H9 (cell line): ENCODE measurements around the gene MFN2. TPM values are rescaled to one million over a fixed set of nuclear protein-coding genes. Genes with fewer than 3 reads are reported as not detected.

Source experiments
- DNase-seq: peaks from one replicate; pipeline ENCODE4 v3.0.0-alpha.2; 2017
- H2AFZ ChIP-seq: one replicate; pipeline ENCODE4 v1.6.1; 2013; ENCODE audit warnings: mild to moderate bottlenecking, low read length, control low read depth, moderate library complexity
- H2AK5ac ChIP-seq: 2 replicates; pipeline ENCODE4 v1.6.1; 2013; ENCODE audit warnings: low read length, control low read depth, mixed read lengths; ENCODE audit not compliant: insufficient read length
- H2BK120ac ChIP-seq: one replicate; pipeline ENCODE4 v1.6.1; 2013; ENCODE audit warnings: low read depth, mild to moderate bottlenecking, low read length, control low read depth, inconsistent platforms; ENCODE audit not compliant: poor library complexity, severe bottlenecking
- H2BK12ac ChIP-seq: 2 replicates; pipeline ENCODE4 v1.6.1; 2013; ENCODE audit warnings: low read length, control low read depth, mixed read lengths, low read depth; ENCODE audit not compliant: insufficient read length
- H2BK15ac ChIP-seq: 2 replicates; pipeline ENCODE4 v1.6.1; 2013; ENCODE audit warnings: low read depth, low read length, control low read depth
- H2BK20ac ChIP-seq: one replicate; pipeline ENCODE4 v1.6.1; 2013; ENCODE audit warnings: low read depth, mild to moderate bottlenecking, low read length, control low read depth, inconsistent platforms; ENCODE audit not compliant: poor library complexity, severe bottlenecking
- H2BK5ac ChIP-seq: 2 replicates; pipeline ENCODE4 v1.6.1; 2013; ENCODE audit warnings: low read length, control low read depth, mixed read lengths; ENCODE audit not compliant: insufficient read length
- H3K14ac ChIP-seq: 2 replicates; pipeline ENCODE4 v1.6.1; 2013; ENCODE audit warnings: low read length, control low read depth; ENCODE audit not compliant: insufficient read depth
- H3K18ac ChIP-seq: 2 replicates; pipeline ENCODE4 v1.6.1; 2013; ENCODE audit warnings: low read depth, mild to moderate bottlenecking, mixed read lengths, low read length, control low read depth; ENCODE audit not compliant: insufficient read length
- H3K23ac ChIP-seq: 2 replicates; pipeline ENCODE4 v1.6.1; 2013; ENCODE audit warnings: low read length, control low read depth, mixed read lengths, low read depth; ENCODE audit not compliant: insufficient read length
- H3K23me2 ChIP-seq: 2 replicates; pipeline ENCODE4 v1.6.1; 2013; ENCODE audit warnings: low read depth, mild to moderate bottlenecking, mixed read lengths, low read length, control low read depth; ENCODE audit not compliant: insufficient read length, poor library complexity, severe bottlenecking
- H3K27ac ChIP-seq: 2 replicates; pipeline ENCODE4 v1.5.1; 2013; ENCODE audit warnings: low read length, control low read depth, mixed read lengths, low read depth; ENCODE audit not compliant: insufficient read length
- H3K27me3 ChIP-seq: 2 replicates; pipeline ENCODE4 v1.6.1; 2013; ENCODE audit warnings: low read length, control low read depth, inconsistent platforms; ENCODE audit not compliant: insufficient read depth
- H3K4ac ChIP-seq: 2 replicates; pipeline ENCODE4 v1.6.1; 2013; ENCODE audit warnings: low read depth, mild to moderate bottlenecking, control low read depth, inconsistent platforms, low read length, moderate library complexity
- H3K4me1 ChIP-seq: 2 replicates; pipeline ENCODE4 v1.6.1; 2013; ENCODE audit warnings: low read length, control low read depth, inconsistent platforms; ENCODE audit not compliant: insufficient read depth
- H3K4me2 ChIP-seq: 2 replicates; pipeline ENCODE4 v1.6.1; 2013; ENCODE audit warnings: low read length, control low read depth, mixed read lengths; ENCODE audit not compliant: insufficient read length, insufficient read depth
- H3K56ac ChIP-seq: 2 replicates; pipeline ENCODE4 v1.6.1; 2013; ENCODE audit warnings: low read depth, mild to moderate bottlenecking, mixed read lengths, low read length, control low read depth; ENCODE audit not compliant: insufficient read length
- H3K79me1 ChIP-seq: 2 replicates; pipeline ENCODE4 v1.6.1; 2013; ENCODE audit warnings: low read depth, mild to moderate bottlenecking, moderate library complexity, low read length, control low read depth, inconsistent platforms; ENCODE audit not compliant: insufficient read depth, poor library complexity, severe bottlenecking
- H3K79me2 ChIP-seq: 2 replicates; pipeline ENCODE4 v1.6.1; 2013; ENCODE audit warnings: low read length, control low read depth, inconsistent platforms; ENCODE audit not compliant: insufficient read depth
- H3K9ac ChIP-seq: 2 replicates; pipeline ENCODE4 v1.6.1; 2013; ENCODE audit warnings: low read length, control low read depth, mixed read lengths; ENCODE audit not compliant: insufficient read length; ENCODE audit errors: extremely low read depth
- H3K9me3 ChIP-seq: one replicate; pipeline ENCODE4 v1.6.1; 2013; ENCODE audit warnings: low read depth, low read length, inconsistent platforms; ENCODE audit not compliant: control insufficient read depth
- H3T11ph ChIP-seq: one replicate; pipeline ENCODE4 v1.6.1; 2013; ENCODE audit warnings: mild to moderate bottlenecking, low read length, control low read depth, inconsistent platforms
- H4K20me1 ChIP-seq: one replicate; pipeline ENCODE4 v1.6.1; 2013; ENCODE audit not compliant: control insufficient read depth, insufficient read length, insufficient read depth
- H4K5ac ChIP-seq: 2 replicates; pipeline ENCODE4 v1.6.1; 2013; ENCODE audit warnings: low read depth, mild to moderate bottlenecking, mixed read lengths, low read length, control low read depth; ENCODE audit not compliant: insufficient read length
- H4K8ac ChIP-seq: replicated peaks from 2 replicates; pipeline ENCODE4 v1.6.1; 2013; ENCODE audit warnings: low read length, control low read depth, mixed read lengths, low read depth; ENCODE audit not compliant: insufficient read length
- H4K91ac ChIP-seq: 2 replicates; pipeline ENCODE4 v1.6.1; 2013; ENCODE audit warnings: low read depth, mild to moderate bottlenecking, moderate library complexity, mixed read lengths, low read length, control low read depth; ENCODE audit not compliant: insufficient read length
- H3K27ac Mint-ChIP-seq, 3 experiments: 2 replicates in 2 of 3; 3 replicates in 1 of 3; pipeline ENCODE4 v1.8.0; 2020 to 2021; ENCODE audit warnings: mixed read lengths in 3 of 3, mild to moderate bottlenecking in 1 of 3, moderate library complexity in 1 of 3
- H3K27me3 Mint-ChIP-seq: 2 replicates; pipeline ENCODE4 v1.8.0; 2021; ENCODE audit warnings: low read depth, mild to moderate bottlenecking, moderate library complexity, mixed read lengths
- H3K36me3 Mint-ChIP-seq, 3 experiments: 2 replicates in 2 of 3; 3 replicates in 1 of 3; pipeline ENCODE4 v1.8.0; 2020 to 2021; ENCODE audit warnings: low read depth in 3 of 3, mixed read lengths in 3 of 3; ENCODE audit not compliant: insufficient read depth in 1 of 3
- H3K4me1 Mint-ChIP-seq, 2 experiments: 2 replicates each; pipeline ENCODE4 v1.8.0; 2020; ENCODE audit warnings: mixed read lengths in 2 of 2
- H3K4me3 Mint-ChIP-seq, 2 experiments: 2 replicates in 1 of 2; 3 replicates in 1 of 2; pipeline ENCODE4 v1.8.0; 2020 to 2021; ENCODE audit warnings: mild to moderate bottlenecking in 2 of 2, mixed read lengths in 2 of 2, moderate library complexity in 1 of 2
- H3K9me3 Mint-ChIP-seq, 2 experiments: 2 replicates in 1 of 2; 3 replicates in 1 of 2; pipeline ENCODE4 v1.8.0; 2020; ENCODE audit warnings: mild to moderate bottlenecking in 2 of 2, mixed read lengths in 2 of 2, moderate library complexity in 1 of 2
- CTCF ChIP-seq: fragments of 200-600 bp; sonication (generic); conservative IDR thresholded peaks from 3 replicates; pipeline ENCODE4 v1.8.0; 2021; ENCODE audit warnings: antibody characterized with exemption, mild to moderate bottlenecking
- WGBS: extraction: QIAGEN DNeasy Blood & Tissue Kit; methylation state at CpG from one replicate; pipeline ENCODE4 v1.1.7; 2013; ENCODE audit warnings: missing lambda C conversion rate, low lambda C conversion rate, mixed read lengths; ENCODE audit not compliant: insufficient read length; ENCODE audit errors: extremely low coverage; 5-methylcytosine and 5-hydroxymethylcytosine counted together
- long read RNA-seq: library from polyadenylated mRNA; unstranded; transcript quantifications from one replicate; pipeline ENCODE4 v2.0.0, GENCODE V29; 2020
- total RNA-seq: library from RNA; stranded (reverse); gene quantifications from 2 replicates; pipeline ENCODE4 v1.2.1, GENCODE V29; 2021

MFN2 gene
- 61.4 and 63.3 TPM in 2 replicates for total RNA-seq
- long read RNA-seq, full-length matches to known transcripts, result 321 of 520 reads
- long read RNA-seq, partial matches to known transcripts, result 51 of 520 reads
- long read RNA-seq, other reads (novel, unspliced or antisense), result 148 of 520 reads

- Histone ChIP-seq H3K23me2 (peaks cover 9% of the 10 kb centered on the region), H3K27me3 (no peaks in the 10 kb centered on the region), H3K79me1 (no peaks in the 10 kb centered on the region), H3K4me1 (no peaks in the 10 kb centered on the region; the same call in 1 of the 2 replicates), H3K56ac (no peak within 1 kb of the TSS), H3K14ac (peak within 1 kb of the TSS; percentile 89), H3T11ph (no peak within 1 kb of the TSS), H3K23ac (no peak within 1 kb of the TSS), H3K9me3 (no peaks in the 10 kb centered on the region), H3K4me2 (peak within 1 kb of the TSS; percentile 99), H4K20me1 (no peaks in the 10 kb centered on the region), H2BK20ac (no peak within 1 kb of the TSS), H3K79me2 (peaks cover 1% of the 10 kb centered on the region; the same call in 1 of the 2 replicates), H4K8ac (no peak within 1 kb of the TSS), H2BK15ac (no peak within 1 kb of the TSS), H2AFZ (no peak within 1 kb of the TSS), H2AK5ac (no peak within 1 kb of the TSS), H4K91ac (no peak within 1 kb of the TSS), H4K5ac (no peak within 1 kb of the TSS), H3K18ac (peak within 1 kb of the TSS; percentile 88), H3K9ac (peak within 1 kb of the TSS; percentile 76), H3K4ac (no peak within 1 kb of the TSS), H2BK5ac (no peak within 1 kb of the TSS), H2BK12ac (no peak within 1 kb of the TSS), H3K27ac (no peak within 1 kb of the TSS), H2BK120ac (no peak within 1 kb of the TSS)
- H3K9me3 Mint-ChIP-seq, result no peaks in the 10 kb centered on the region
- no peak for TF ChIP-seq CTCF
- H3K27ac Mint-ChIP-seq, result peak within 1 kb of the TSS; percentile 97 to 99 (median 99)
- peak within 1 kb of the TSS; percentile 96 to 98 for H3K4me3 Mint-ChIP-seq
- H3K36me3 Mint-ChIP-seq, result peaks cover 17 to 45% (median 38%) of the 10 kb centered on the region in 3 experiments; a peak in 6 of 7 replicates
- H3K27me3 Mint-ChIP-seq, result no peaks in the 10 kb centered on the region; the same call in 1 of the 2 replicates
- H3K4me1 Mint-ChIP-seq, result peaks cover 14 to 20% of the 10 kb centered on the region in 2 experiments
- no CpG with 5 or more reads among the region's 74 CpGs for WGBS
- DNase-seq, result peak; percentile 99
Observed at GRCh38 chr1:11979851-11980675, at the start of gene MFN2. MFN2 (plus strand) TSS chr1:11980444; CDS start chr1:11989169, 8,725 bp downstream.
